ENCODE data around the gene BTG1. TPM values are rescaled to one million over a fixed set of nuclear protein-coding genes. Genes with fewer than 3 reads are reported as not detected.
A peak's percentile ranks its signal among the peaks of the same experiment; 100 is the strongest.

The BTG1 gene
- total RNA-seq, 1 donor from 2014 or later, result 45.1 TPM

GRCh38 chr12:92102606-92103005, 43.0 kb downstream of the BTG1 start:
- Mint-ChIP-seq H3K27me3 (ENCODE audit: insufficient read depth, low read depth) (peaks cover 4% of the 10 kb centered on the region), H3K4me1 (peaks cover 25% of the 10 kb centered on the region), H3K9me3 (peaks cover 4% of the 10 kb centered on the region), H3K36me3 (no peaks in the 10 kb centered on the region), H3K4me3 (no peak overlapping the region), H3K27ac (no peak overlapping the region)
- Histone ChIP-seq H3K9ac (no peak overlapping the region), H3K4me3 (no peak overlapping the region), H3K4me2 (no peak overlapping the region), H3K4me1 (peaks cover 14% of the 10 kb centered on the region), H3K9me3 (ENCODE audit: low read depth) (no peaks in the 10 kb centered on the region), H4K20me1 (ENCODE audit: low read depth) (peaks cover 7% of the 10 kb centered on the region), H3F3A (ENCODE audit: low read depth) (peaks cover 6% of the 10 kb centered on the region), H3K27me3 (no peaks in the 10 kb centered on the region), H3K36me3 (no peaks in the 10 kb centered on the region), H2AFZ (replicated peaks) (no peak overlapping the region), H3K79me2 (ENCODE audit: low read depth) (peaks cover 46% of the 10 kb centered on the region), H3K27ac (no peak overlapping the region)
- DNase-seq (ENCODE audit: low spot score), result no peak
- TF ChIP-seq EZH2phosphoT487 (IDR thresholded peaks at IDR 0.05), result no peak
- no peak for TF ChIP-seq CTCF (IDR thresholded peaks at IDR 0.05)
- TF ChIP-seq EZH2 (IDR thresholded peaks at IDR 0.05), result no peak

GRCh38 chr12:92098594-92099380, 46.9 kb downstream of the BTG1 start:
- H4K20me1 ChIP-seq (ENCODE audit: low read depth), result no peaks in the 10 kb centered on the region
- TF ChIP-seq EZH2phosphoT487 (IDR thresholded peaks at IDR 0.05) (no peak), EZH2 (IDR thresholded peaks at IDR 0.05) (no peak), CTCF (IDR thresholded peaks at IDR 0.05) (no peak)
- H3K4me1 ChIP-seq, result peaks cover 12% of the 10 kb centered on the region
- Mint-ChIP-seq H3K9me3 (peaks cover 4% of the 10 kb centered on the region), H3K27ac (no peak overlapping the region), H3K36me3 (no peaks in the 10 kb centered on the region), H3K4me3 (no peak overlapping the region), H3K4me1 (peaks cover 17% of the 10 kb centered on the region), H3K27me3 (ENCODE audit: insufficient read depth, low read depth) (peaks cover 4% of the 10 kb centered on the region)
- no peak overlapping the region for H3K4me3 ChIP-seq
- H3K9ac ChIP-seq, result no peak overlapping the region
- no peak for DNase-seq (ENCODE audit: low spot score)
- H3K4me2 ChIP-seq, result no peak overlapping the region
- H3K36me3 ChIP-seq, result no peaks in the 10 kb centered on the region
- peaks cover 15% of the 10 kb centered on the region for H3F3A ChIP-seq (ENCODE audit: low read depth)
- H3K27ac ChIP-seq, result no peak overlapping the region
- H3K79me2 ChIP-seq (ENCODE audit: low read depth), result peaks cover 14% of the 10 kb centered on the region
- H2AFZ ChIP-seq (replicated peaks), result no peak overlapping the region
- H3K27me3 ChIP-seq, result no peaks in the 10 kb centered on the region
- H3K9me3 ChIP-seq (ENCODE audit: low read depth), result no peaks in the 10 kb centered on the region

- H3K9me3 ChIP-seq (ENCODE audit: low read depth), result no peaks in the 10 kb centered on the region
- no peak overlapping the region for H3K27ac ChIP-seq
- Mint-ChIP-seq H3K4me3 (no peak overlapping the region), H3K9me3 (peaks cover 2% of the 10 kb centered on the region), H3K27me3 (ENCODE audit: insufficient read depth, low read depth) (peaks cover 4% of the 10 kb centered on the region), H3K36me3 (no peaks in the 10 kb centered on the region), H3K4me1 (peaks cover 17% of the 10 kb centered on the region), H3K27ac (peak overlapping the region; percentile 70)
- TF ChIP-seq EZH2phosphoT487 (IDR thresholded peaks at IDR 0.05) (no peak), EZH2 (IDR thresholded peaks at IDR 0.05) (no peak), CTCF (IDR thresholded peaks at IDR 0.05) (no peak)
- H3K36me3 ChIP-seq, result no peaks in the 10 kb centered on the region
- H3F3A ChIP-seq (ENCODE audit: low read depth), result peaks cover 15% of the 10 kb centered on the region
- H3K4me3 ChIP-seq, result no peak overlapping the region
- H2AFZ ChIP-seq (replicated peaks), result no peak overlapping the region
- no peak overlapping the region for H3K9ac ChIP-seq
- H4K20me1 ChIP-seq (ENCODE audit: low read depth), result no peaks in the 10 kb centered on the region
- H3K4me1 ChIP-seq, result peaks cover 12% of the 10 kb centered on the region
- H3K27me3 ChIP-seq, result no peaks in the 10 kb centered on the region
- peak; percentile 48 for DNase-seq (ENCODE audit: low spot score)
- peaks cover 7% of the 10 kb centered on the region for H3K79me2 ChIP-seq (ENCODE audit: low read depth)
- no peak overlapping the region for H3K4me2 ChIP-seq
Observed at GRCh38 chr12:92096346-92097136, 49.1 kb downstream of the BTG1 start.
